B cell (primary cell): ENCODE data around the gene PRR35.

ENCODE experiments used
- CTCF ChIP-seq: fragments of 200-600 bp; IDR thresholded peaks from one replicate; pipeline ENCODE4 v1.8.0; 2022; ENCODE audit warnings: antibody characterized with exemption, mild to moderate bottlenecking
- EZH2 ChIP-seq: IDR thresholded peaks from 2 replicates; pipeline ENCODE4 v1.6.1; 2012; ENCODE audit warnings: borderline replicate concordance, low read depth, mild to moderate bottlenecking, moderate library complexity, low read length; ENCODE audit not compliant: insufficient read depth, poor library complexity, severe bottlenecking

- TF ChIP-seq CTCF: no peak
- no peak for TF ChIP-seq EZH2
Observed at GRCh38 chr16:600781-601180, 40.6 kb downstream of the PRR35 start.
